ENCODE results near the gene ULBP2.
"Not testable (repeated sequence)": the region's sequence is repeated elsewhere in the genome, so short reads cannot be mapped to it uniquely, and the experiment has no call there.

Gene ULBP2

DNA sequence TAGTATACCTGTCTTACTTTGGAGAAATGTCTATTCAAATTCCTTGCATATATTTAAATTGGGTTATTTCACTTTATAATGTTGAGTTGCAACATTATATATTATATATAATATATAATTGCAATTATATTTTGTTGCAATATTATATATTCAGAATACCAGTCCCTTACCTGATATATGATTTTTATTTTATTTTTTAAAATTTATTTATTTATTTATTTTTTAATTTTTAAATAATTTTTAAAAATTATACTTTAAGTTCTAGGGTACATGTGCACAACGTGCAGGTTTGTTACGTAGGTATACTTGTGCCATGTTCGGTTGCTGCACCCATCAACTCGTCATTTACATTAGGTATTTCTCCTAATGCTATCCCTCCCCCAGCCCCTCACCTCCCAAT is 14.8 kb upstream of the ULBP2 start:
- not testable (repeated sequence) for DNase-seq (ENCODE audit: low read depth)

DNA sequence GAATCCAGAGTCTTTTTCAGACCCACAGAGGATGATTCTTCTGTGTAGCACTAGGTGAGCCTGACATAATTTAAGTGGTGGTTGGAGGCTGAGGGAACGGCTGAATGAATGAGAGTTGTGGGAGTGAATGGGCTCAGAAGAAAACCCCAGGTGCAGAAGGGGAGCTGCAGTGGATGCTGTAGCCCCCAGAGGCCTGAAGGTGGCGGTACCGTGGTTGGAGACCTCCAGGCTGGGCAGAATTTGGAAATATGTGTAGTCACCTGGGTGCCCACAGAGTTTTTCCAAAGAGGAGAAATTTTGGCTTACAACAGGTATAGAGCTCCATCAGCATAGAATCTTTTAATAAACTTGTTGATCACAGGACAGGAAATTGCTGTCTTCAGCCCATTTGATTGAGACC is 12.4 kb upstream of the ULBP2 start:
- no peak for DNase-seq (ENCODE audit: low read depth)

DNA sequence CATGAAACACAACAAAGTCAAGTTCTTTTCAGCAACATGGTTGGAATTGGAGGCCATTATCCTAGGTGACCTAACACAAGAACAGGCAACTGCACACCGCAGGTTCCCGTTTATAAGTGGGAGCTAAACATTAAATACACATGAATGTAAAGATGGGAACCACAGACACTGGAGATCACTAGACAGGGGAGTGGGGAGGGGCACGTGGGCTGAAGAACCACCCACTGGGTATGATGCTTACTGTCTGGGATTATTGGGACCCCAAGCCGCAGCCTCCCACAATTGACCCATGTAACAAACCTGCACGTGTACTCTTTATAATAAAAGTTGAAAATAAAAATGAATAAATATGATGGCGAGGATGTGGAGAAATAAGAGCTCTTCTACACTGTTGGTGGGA is 10.3 kb upstream of the ULBP2 start:
- no peak for DNase-seq (ENCODE audit: low read depth)

DNA sequence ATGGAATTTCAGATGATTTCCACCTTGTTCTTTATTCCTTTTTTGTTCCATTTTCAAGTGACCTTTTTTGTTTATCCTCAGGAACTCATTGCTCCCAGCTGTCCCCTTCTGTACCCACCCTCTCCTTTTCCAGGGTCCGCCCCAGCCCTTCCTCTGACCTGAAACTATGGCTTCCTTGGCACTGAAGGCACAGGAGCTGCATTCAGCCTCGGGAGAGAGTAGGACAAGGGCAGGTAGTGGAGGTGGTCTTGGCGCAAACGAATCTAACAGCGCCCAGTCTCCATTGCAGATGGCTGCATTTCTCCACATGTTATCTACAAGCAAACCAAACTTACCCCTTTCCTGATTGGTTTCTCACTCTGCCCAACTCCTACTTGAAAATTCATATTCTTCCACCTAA is 8.8 kb upstream of the ULBP2 start:
- no peak for DNase-seq (ENCODE audit: low read depth)

DNA sequence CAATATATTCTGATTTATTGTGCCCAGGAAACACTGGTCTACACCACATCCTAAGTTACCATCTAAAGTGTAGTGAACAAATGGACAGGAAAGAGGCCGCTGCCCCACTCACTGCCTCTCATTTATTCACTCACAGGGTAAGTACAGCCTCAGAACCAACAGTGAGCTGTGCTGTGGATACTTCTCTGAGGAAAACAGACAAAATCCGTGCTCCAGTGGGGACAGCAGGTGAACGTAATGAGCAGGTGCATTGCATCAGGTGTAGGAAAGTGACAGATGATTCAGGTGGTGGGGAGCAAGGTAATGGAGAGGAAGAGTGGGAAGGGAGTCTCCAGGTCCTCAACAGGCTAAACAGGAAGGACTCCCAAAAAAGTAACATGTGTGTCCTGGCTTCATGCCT is 8.4 kb upstream of the ULBP2 start:
- no peak for DNase-seq (ENCODE audit: low read depth)

DNA sequence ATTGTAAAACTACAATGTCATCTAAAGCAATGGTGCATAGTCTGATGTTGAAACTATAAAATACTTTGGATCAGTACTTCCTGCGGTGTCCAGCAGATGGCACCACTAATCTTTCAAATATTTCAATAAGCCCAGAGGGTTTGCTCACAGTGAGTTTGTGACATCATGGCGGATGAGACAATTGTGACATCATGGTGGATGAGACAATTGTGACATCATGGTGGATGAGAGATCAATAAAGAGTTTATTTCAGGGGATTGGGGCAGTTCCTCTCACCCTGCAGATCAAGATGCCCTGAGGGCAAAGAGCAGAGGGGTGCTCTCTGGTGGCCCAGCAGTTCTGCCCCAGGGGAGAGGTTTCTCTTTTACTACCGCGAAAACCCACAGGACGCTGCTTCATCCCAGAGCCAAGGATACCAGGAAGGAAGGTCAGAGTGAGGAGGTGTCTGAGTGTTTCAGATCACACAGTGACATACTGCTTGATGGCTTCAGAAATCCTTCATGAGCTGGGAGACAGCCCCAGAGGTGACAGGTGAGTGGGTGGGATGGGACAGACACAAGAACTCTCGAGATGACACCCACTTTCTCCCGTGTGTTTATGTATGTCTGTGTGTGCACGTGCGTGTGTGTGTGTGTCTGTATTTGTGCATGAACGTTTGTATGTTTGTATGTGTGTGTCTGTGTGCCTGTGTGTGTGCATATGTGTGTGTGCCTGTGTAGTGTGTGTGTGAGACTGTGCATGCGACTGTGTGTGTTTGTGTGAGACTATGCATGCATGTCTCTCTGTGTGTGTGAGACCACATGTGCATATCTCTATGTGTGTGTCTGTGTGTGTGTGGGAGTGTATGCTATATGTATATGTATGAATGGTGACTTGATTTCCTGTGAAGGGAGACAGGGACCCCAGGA is 7.3 kb upstream of the ULBP2 start:
- peak; percentile 56 for DNase-seq (ENCODE audit: low read depth)

DNA sequence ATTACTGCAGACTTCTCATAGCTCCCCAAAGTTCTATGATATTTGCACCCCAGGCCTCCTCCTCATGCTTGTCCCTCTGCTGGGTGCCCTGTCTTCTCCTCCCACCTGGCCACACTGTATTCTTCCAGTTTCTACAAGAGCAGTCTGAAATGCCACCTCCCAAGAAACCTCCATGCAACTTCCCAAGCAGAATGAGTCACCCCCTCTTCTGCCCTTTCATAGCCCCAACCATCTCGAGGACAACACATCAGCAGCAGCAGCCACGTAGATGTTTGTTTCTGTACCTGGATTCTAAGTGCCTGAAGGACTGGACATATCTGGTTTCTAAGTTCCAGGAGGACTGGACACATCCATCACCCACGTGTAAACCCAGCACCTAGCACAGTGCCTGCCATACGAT is 6.6 kb upstream of the ULBP2 start:
- no peak for DNase-seq (ENCODE audit: low read depth)

DNA sequence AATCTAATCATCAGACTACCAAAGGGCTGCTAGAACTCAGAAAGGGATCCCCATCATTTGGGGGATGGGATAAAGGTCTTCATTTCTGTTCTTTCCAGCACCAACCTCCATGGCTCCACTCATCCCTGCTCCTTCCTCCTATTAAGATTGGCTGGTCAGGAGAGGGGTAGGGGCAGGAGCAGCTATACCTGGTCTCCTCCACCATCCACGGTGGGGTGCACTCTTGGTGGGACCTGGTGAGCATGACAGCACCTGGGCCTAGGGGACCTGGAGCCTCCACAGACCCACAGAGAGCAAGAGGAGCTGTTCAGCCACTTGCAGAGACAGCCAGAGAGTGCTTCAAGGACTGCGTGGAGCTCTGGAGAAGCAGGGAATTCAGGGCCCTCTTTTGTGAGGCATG is 6.1 kb upstream of the ULBP2 start:
- DNase-seq (ENCODE audit: low read depth): no peak

DNA sequence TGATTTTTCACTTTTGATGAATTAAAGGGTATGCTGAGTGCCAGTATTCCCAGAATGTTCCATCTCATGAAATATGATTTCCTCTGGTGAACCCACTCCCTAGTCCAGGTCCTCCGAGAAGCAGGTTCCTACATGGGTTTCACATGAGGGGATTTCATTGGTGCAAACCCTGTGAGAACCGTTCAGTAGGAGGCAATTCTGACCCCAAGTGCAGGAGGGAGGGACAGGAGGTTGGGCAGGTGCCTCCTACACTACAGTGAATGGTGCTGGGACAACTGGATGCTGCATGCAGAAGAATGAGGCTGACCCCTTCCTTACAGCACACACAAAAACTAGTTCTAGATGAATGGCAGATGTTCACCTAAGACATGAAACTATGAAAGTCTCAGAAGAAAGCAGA is 5.1 kb upstream of the ULBP2 start:
- no peak for DNase-seq (ENCODE audit: low read depth)

DNA sequence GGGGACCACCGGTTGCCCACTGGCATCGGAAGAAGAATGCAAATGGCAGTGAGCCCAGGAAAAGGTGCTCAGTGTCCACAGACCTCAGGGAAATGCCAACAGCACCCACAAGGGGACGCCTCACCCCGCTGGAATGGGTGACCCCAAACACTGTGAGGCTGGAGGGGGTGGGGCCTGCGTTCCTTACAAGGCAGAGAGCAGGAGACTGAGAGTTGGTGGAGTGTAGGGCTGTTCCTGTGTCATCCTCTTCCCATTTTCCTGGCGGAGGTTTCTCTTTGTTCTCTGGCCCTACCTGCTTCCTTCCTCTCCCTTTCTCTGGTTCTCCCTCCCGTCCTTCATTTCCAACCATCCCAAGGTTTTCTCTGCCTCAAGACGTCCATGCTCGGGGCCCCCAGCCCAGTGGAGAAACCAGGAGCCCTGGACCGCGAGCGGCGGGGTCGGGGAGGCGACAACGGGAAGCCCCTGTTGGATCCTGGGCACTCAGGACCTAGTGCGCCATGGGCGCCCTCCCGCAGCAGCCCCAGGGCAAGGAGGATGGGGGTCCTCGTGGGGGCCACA is 3.7 kb upstream of the ULBP2 start:
- not testable (repeated sequence) for DNase-seq (ENCODE audit: low read depth)

DNA sequence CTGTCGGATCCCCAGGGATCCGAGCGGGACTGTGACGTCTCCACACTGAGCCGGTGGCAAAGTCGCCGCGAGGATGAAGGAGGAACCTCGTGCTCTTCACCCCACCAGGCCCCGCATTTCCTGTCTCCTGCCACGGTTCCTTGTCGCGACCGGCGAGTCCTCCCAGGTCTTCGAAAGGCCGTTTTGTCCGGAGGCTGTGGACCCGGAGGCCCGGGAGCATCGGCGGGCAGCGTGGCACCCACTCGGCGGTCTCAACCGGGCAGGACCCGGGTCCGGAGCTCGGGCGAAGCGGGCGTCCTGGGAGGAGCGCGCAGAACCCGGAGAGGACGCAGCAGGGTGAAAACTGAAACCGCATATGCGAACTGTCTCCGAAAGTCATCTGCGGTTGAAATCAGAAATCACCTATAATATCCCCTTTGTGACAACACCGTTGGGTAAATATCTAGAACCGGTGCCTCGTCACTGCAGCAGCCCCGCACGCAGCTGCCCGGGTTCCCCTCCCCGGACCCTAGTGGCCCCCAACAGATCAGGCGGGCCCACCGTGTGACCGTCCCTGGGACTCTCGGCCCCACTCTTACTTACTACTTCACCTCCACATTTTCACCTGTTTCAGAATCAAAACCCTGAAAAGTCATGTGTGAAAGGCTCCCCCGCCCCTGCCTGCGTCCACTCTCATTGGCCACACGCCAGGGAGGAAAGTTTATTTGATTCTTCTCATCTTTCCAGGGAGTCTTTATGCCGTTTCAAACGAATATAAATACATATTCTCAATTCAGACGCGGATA is 3.1 kb upstream of the ULBP2 start:
- DNase-seq (ENCODE audit: low read depth): no peak

DNA sequence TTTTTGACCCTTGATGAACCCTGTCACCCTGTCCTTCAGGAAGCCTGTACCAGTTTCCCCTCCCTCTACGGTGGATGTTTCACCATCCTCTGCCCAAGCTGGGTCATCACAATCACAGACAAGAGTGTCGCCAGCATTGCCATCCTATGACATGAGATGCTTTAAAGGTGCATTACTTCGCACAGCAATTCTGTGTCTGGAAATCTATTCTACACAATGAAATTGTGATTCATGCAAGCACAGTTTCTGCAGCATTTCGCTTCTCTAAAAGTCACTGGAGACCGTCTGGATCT is 2.5 kb upstream of the ULBP2 start:
- DNase-seq (ENCODE audit: low read depth): no peak

DNA sequence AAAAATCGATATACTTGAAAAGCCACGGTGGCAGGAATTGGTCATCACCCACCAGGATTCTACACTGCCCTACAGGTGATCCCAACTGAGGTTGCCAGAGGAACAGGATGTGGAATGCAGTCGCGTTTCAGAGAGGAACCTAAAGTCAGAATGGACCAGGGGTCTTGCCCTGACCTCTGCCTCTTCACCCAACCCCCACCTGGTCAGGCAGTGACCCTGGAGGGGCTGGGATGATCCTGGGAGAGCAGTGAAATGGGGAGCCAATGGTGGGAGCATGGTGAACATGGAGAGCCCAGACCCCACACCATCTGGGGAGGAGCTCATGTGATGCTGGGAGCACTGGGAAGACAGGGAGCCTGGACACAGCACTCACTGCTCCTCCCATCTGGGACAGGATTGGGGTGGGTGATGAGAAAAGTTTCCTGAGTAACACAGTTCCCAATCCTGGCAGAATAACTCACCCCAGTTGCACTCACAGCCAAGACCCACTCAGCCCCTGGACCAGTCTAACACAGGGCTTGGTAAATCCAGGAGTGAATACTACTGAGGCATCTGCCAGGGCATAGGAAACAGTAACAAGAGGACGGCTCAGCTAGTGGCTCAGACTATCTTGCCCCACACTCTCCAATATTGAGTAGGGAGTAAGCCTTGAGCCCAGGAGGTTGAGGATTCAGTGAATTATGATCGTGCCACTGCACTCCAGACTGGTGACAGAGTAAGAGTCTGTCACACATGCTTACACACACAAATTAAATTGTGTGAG is 1.7 kb upstream of the ULBP2 start:
- DNase-seq (ENCODE audit: low read depth): no peak

DNA sequence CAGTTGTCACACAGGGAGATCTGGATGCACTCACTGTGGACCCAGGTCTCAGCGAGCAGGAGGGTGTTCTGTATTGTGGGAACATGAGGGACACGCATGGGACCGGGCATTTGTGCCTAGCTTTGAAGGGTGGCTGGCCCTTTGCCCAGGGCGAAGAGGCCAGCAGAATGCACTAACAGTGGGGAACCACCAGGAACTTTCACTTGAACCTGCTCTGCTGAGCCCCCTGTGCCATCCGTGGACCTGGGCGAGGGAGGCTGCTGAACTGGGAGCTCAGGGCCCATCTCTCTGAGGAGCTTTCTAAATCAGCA is 1.2 kb upstream of the ULBP2 start:
- DNase-seq (ENCODE audit: low read depth): no peak

DNA sequence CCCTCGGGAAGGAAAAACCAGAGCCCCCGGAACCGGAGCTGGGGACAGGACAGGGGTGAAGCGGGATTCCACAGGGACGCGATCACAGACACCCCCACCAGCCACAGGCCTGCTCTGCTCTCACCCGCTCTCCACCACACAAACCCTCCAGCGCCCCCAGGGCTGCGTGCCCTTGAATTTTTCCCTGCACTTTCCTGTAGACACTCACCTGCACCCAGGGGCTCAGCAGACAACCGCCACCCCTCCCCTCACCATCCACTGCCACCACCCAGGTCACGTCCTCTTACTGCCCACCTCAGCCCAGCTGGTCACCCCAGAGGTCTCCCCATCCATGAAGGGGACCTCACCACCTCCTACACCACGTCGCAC is 631 bp downstream of the ULBP2 start:
- no peak for DNase-seq (ENCODE audit: low read depth)

DNA sequence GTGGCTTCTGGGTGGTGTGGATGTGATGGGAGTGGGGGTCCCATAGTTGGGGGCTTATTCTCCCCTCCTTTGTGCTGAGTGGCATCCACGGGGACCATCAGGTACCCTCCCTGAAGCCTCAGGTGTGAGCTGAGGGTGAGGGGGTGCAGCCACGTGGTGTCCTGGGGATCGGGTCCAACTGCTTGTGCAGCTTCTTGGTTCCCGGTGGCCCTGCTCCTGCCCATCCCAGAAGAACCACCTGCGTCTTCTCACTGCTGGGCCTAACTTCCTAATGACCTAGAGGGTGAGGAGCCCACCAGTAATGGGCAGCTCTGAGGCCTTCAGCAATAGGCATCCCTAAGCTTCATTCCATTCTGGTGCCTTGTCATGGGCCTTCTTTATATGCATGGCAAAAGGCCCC is 1.5 kb downstream of the ULBP2 start:
- DNase-seq (ENCODE audit: low read depth): not testable (repeated sequence)

DNA sequence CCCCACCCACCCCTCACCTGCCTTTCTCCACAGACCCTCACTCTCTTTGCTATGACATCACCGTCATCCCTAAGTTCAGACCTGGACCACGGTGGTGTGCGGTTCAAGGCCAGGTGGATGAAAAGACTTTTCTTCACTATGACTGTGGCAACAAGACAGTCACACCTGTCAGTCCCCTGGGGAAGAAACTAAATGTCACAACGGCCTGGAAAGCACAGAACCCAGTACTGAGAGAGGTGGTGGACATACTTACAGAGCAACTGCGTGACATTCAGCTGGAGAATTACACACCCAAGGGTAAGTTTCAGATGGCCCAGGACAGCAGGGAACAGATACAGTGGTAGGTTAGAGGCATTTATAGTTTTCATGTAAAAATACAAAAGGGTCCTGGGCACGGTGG is 3.5 kb downstream of the ULBP2 start:
- DNase-seq (ENCODE audit: low read depth): not testable (repeated sequence)

DNA sequence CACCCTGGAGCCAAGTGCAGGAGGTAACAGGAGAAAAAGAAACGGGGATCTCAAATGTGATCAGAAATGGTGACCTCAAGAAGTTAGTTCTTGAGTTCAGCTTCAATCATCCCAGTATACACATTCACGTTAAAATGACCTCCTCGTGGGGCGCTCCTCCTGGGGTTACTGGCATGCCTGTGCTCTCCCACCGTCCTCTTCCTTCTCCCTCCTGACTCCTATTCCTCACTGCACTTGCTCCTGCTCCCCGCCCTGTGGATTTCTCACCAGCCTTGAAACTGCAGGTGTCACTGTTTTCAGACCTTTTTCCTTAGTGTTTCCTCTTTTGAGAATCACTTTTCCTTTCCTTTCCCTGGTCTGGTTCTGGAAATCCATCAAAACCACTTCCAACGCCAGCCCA is 4.8 kb downstream of the ULBP2 start:
- not testable (repeated sequence) for DNase-seq (ENCODE audit: low read depth)

DNA sequence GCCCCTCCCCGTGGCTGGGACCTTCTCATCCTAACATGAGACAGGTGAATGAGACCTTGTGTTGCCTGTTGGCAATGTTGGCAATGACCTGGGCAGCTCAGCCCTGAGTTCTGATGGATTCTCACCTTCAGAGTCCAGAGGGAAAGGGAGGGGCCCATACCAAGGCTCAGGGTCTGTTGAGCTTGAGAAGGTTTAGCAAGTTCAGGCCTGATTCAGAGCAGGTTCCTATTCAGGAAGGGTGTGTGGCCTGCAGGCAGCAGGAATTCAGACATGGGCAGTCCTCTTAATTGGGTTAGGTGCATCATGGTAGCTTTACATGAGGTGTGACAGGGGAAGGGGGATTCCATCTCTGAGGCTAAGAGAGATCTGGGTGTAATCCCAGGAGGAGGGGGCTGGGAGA is 5.7 kb downstream of the ULBP2 start:
- DNase-seq (ENCODE audit: low read depth): not testable (repeated sequence)

DNA sequence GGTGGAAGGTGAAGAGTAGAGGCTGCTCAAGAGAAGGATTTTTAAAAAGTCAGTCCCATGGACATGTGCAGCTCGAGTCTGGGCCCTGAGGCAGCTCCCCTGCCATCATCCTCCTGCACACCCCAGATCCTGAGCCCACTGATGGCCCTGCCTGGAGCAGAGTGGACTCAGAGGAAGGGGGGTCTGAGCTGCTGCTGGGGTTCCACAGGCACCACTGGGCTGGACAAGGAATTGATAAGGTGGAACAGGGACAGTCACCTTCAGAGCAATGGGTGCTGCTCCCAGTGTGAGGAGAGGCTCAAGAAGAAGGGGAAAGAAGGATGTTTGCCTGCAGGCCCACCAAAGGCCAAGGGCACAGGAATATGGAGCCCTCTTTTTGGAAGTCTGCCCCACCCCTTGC is 6.2 kb downstream of the ULBP2 start:
- DNase-seq (ENCODE audit: low read depth): no peak

DNA sequence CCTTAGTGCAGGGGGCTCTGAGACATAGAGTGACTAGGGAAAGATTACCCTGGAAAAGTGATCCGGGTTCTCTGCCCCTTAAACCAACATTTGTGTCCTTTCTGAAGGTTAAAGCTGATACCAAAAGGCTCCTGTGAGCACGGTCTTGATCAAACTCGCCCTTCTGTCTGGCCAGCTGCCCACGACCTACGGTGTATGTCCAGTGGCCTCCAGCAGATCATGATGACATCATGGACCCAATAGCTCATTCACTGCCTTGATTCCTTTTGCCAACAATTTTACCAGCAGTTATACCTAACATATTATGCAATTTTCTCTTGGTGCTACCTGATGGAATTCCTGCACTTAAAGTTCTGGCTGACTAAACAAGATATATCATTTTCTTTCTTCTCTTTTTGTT is 6.8 kb downstream of the ULBP2 start:
- DNase-seq (ENCODE audit: low read depth): no peak

DNA sequence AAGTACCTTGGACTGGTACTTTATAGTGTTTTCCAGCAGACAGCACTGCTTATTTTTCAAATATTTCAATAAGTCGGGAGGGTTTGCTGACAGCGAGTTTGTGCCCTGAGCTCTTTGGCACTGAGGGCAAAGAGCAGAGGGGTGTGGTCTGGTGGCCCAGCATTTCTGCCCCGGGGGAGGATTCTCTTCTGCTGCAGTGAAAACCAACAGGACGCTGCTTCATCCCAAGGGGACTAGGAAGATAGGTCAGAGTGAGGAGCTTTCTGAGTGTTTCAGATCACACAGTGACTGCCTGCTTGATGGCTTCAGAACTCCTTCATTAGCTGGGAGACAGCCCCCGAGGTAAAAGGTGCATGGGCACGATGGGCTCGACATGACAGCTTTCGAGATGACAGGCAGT is 8.6 kb downstream of the ULBP2 start:
- no peak for DNase-seq (ENCODE audit: low read depth)

DNA sequence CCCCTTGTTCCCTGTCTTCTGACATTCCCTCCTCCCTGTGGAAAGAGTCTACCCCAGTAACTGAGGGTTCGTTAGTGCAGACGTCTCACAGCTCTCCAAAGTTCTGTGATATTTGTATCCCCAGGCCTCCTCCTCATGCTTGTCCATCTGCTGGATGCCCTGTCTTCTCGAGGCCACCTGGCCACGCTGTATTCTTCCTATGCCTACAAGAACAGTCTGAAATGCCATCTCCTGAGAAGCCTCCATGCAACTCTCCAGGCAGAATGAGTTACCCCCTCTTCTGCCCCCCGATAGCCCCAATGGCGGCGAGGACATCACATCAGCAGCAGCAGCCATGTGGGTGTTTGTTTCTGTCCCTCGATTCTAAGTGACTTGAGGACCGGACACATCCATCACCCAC is 9.3 kb downstream of the ULBP2 start:
- no peak for DNase-seq (ENCODE audit: low read depth)

Measured in stimulated activated CD8-positive, alpha-beta memory T cell treated with anti-CD3 and anti-CD28 coated beads, Interleukin-15, amount 100 ng/mL, for 1 hour (primary cell).